NB4 (cell line): ENCODE measurements around the gene CYBB.

Experiments
- DNase-seq: peaks from one replicate; pipeline ENCODE4 v3.0.0; 2010; ENCODE audit warnings: low read depth
- H3K4me3 ChIP-seq: one replicate; pipeline ENCODE4 v1.5.1; 2011; ENCODE audit warnings: mild to moderate bottlenecking, low read depth, low read length, moderate library complexity
- CTCF ChIP-seq: IDR thresholded peaks from one replicate; pipeline ENCODE4 v1.5.1; 2012; ENCODE audit warnings: low read depth, low read length
- MAX ChIP-seq: IDR thresholded peaks from 2 replicates; pipeline ENCODE4 v1.6.1; 2011; ENCODE audit warnings: low read depth, low read length
- MYC ChIP-seq: IDR thresholded peaks from 2 replicates; pipeline ENCODE4 v1.6.1; 2011; ENCODE audit warnings: low read depth, low read length
- POLR2A ChIP-seq: IDR thresholded peaks from 2 replicates; pipeline ENCODE4 v1.6.1; 2011; ENCODE audit warnings: mild to moderate bottlenecking; ENCODE audit not compliant: insufficient read length; ENCODE audit errors: extremely low read depth

CYBB gene

GRCh38 chrX:37862851-37863250 is 83.0 kb downstream of the CYBB start:
- DNase-seq: no peak
- no peak for TF ChIP-seq MYC
- TF ChIP-seq POLR2A: no peak
- no peak for TF ChIP-seq MAX
- no peak for TF ChIP-seq CTCF
- no peak overlapping the region for H3K4me3 ChIP-seq
